HepG2 (cell line): Measurements from ENCODE around the gene FTCD. TPM values are rescaled to one million over a fixed set of nuclear protein-coding genes. Genes with fewer than 3 reads are reported as not detected.
"Not testable (repeated sequence)": the region's sequence is repeated elsewhere in the genome, so short reads cannot be mapped to it uniquely, and the experiment has no call there.

Source experiments
- ATAC-seq: fragments of 200-7000 bp; cut with Tn5 transposase; 3 replicates; pipeline ENCODE4 v1.9.1; 2020; ENCODE audit warnings: mild to moderate bottlenecking, moderate library complexity
- BruUV-seq: library from RNA; stranded (reverse); fragments of 400-500 nt; replicated peaks from 2 replicates; lab custom pipeline; 2021; lab: Mats Ljungman, UMichigan
- CTCF ChIA-PET: fragments of 300-600 bp; formaldehyde crosslinking; extraction: SDS; loops from one replicate; lab custom pipeline; 2021; ENCODE audit warnings: low total read pairs, inconsistent platforms, low intra/inter-chr PET ratio; lab: Yijun Ruan, JAX
- POLR2A ChIA-PET: fragments of 350-600 bp; sonication (Branson Sonifier 250); formaldehyde crosslinking; loops from one replicate; lab custom pipeline; 2020; ENCODE audit warnings: antibody characterized with exemption, inconsistent platforms; lab: Yijun Ruan, JAX
- DNase-seq: peaks from one replicate; pipeline ENCODE4 v3.0.0-alpha.2; 2015; ENCODE audit warnings: low spot score
- FAIRE-seq: peaks from 3 replicates; lab custom pipeline; 2011; peaks lifted over from hg19 to GRCh38; lab: Jason Lieb, UNC
- H2AFZ ChIP-seq: one replicate; pipeline ENCODE4 v1.6.1; 2011; ENCODE audit warnings: low read length, inconsistent platforms
- H3K27ac ChIP-seq: fragments of 300-600 bp; 3 replicates; pipeline ENCODE4 v1.8.0; 2011; ENCODE audit warnings: mixed run types, mild to moderate bottlenecking, mixed read lengths, low read length, inconsistent platforms; ENCODE audit not compliant: insufficient read depth; ENCODE audit errors: extremely low read length
- H3K27me3 ChIP-seq, 2 experiments: fragments of 200-600 bp in 1 of 2; 2 replicates in 1 of 2; 3 replicates in 1 of 2; pipeline versions ENCODE4 v1.6.0 to v1.8.0; 2011; ENCODE audit warnings: low read length in 2 of 2, mild to moderate bottlenecking in 2 of 2, moderate library complexity in 2 of 2, inconsistent platforms in 1 of 2; ENCODE audit not compliant: insufficient read depth in 2 of 2, control insufficient read depth in 1 of 2
- H3K36me3 ChIP-seq, 2 experiments: fragments of 200-600 bp in 1 of 2; replicated peaks in 1 of 2; 2 replicates in 1 of 2; 3 replicates in 1 of 2; pipeline versions ENCODE4 v1.5.1 to v1.8.0; 2011; ENCODE audit warnings: low read length in 2 of 2, inconsistent platforms in 1 of 2; ENCODE audit not compliant: insufficient read depth in 2 of 2, control insufficient read depth in 1 of 2
- H3K4me1 ChIP-seq: 2 replicates; pipeline ENCODE4 v1.5.1; 2012; ENCODE audit warnings: low read length, inconsistent platforms; ENCODE audit not compliant: insufficient read depth
- H3K4me2 ChIP-seq: 2 replicates; pipeline ENCODE4 v1.6.0; 2011; ENCODE audit warnings: low read depth, low read length, inconsistent platforms
- H3K4me3 ChIP-seq, 3 experiments: fragments of 200-600 bp in 1 of 3; sonication (generic), shearing (Covaris generic) in 1 of 3; replicated peaks in 1 of 3; 2 replicates each; pipeline ENCODE4 v1.5.1; 2011 to 2016; ENCODE audit warnings: low read length in 3 of 3, inconsistent platforms in 2 of 3, low read depth in 2 of 3, mild to moderate bottlenecking in 2 of 3, control low read depth in 1 of 3, mixed read lengths in 1 of 3; ENCODE audit not compliant: insufficient read depth in 1 of 3
- H3K79me2 ChIP-seq: one replicate; pipeline ENCODE4 v1.6.1; 2011; ENCODE audit warnings: low read length, inconsistent platforms; ENCODE audit not compliant: insufficient read depth
- H3K9ac ChIP-seq: 2 replicates; pipeline ENCODE4 v1.6.0; 2011; ENCODE audit warnings: mild to moderate bottlenecking, low read depth, low read length, inconsistent platforms; ENCODE audit not compliant: insufficient read depth
- H3K9me3 ChIP-seq: 2 replicates; pipeline ENCODE4 v1.5.1; 2012; ENCODE audit warnings: mild to moderate bottlenecking, low read length
- H4K20me1 ChIP-seq: 2 replicates; pipeline ENCODE4 v1.6.0; 2011; ENCODE audit warnings: inconsistent platforms, mild to moderate bottlenecking, low read length, moderate library complexity; ENCODE audit not compliant: insufficient read depth
- CBFB ChIP-seq: sonication (generic); formaldehyde crosslinking; IDR thresholded peaks from 2 replicates; pipeline ENCODE4 v1.4.0; 2020; ENCODE audit warnings: missing genetic modification reagents
- DZIP1 ChIP-seq: sonication (generic); formaldehyde crosslinking; IDR thresholded peaks from 2 replicates; pipeline ENCODE4 v1.5.0; 2020; ENCODE audit warnings: mild to moderate bottlenecking, missing genetic modification reagents
- FOXA3 ChIP-seq: IDR thresholded peaks from 2 replicates; pipeline ENCODE4 v1.6.1; 2016; ENCODE audit warnings: missing genetic modification reagents, missing compliant biosample characterization
- KDM2A ChIP-seq: sonication (generic); formaldehyde crosslinking; IDR thresholded peaks from 2 replicates; pipeline ENCODE4 v1.4.0; 2020; ENCODE audit warnings: low read depth, missing genetic modification reagents, borderline replicate concordance
- KLF13 ChIP-seq: sonication (generic); formaldehyde crosslinking; IDR thresholded peaks from 2 replicates; pipeline ENCODE4 v1.4.0; 2020; ENCODE audit warnings: mild to moderate bottlenecking, missing genetic modification reagents
- LCORL ChIP-seq, 2 experiments: fragments of 450-650 bp in 1 of 2; sonication (generic) in 1 of 2; formaldehyde crosslinking in 1 of 2; IDR thresholded peaks; 2 replicates each; pipeline versions ENCODE4 v1.5.0 to v1.6.1; 2017 to 2020; ENCODE audit warnings: antibody characterized with exemption in 1 of 2, missing genetic modification reagents in 1 of 2
- NR1H2 ChIP-seq: sonication (generic); formaldehyde crosslinking; IDR thresholded peaks from 2 replicates; pipeline ENCODE4 v1.8.1; 2022; ENCODE audit warnings: low read depth, missing genetic modification reagents, borderline replicate concordance
- POLR2AphosphoS5 ChIP-seq: IDR thresholded peaks from 2 replicates; pipeline ENCODE4 v1.6.1; 2012; ENCODE audit warnings: low read depth, low read length
- PRPF4 ChIP-seq: fragments of 200-400 bp; formaldehyde crosslinking; IDR thresholded peaks from 2 replicates; pipeline ENCODE4 v1.6.1; 2016; ENCODE audit warnings: low read length, low read depth; ENCODE audit not compliant: poor library complexity, severe bottlenecking
- REXO4 ChIP-seq: sonication (generic); formaldehyde crosslinking; IDR thresholded peaks from 2 replicates; pipeline ENCODE4 v1.8.0; 2022; ENCODE audit warnings: missing genetic modification reagents, mild to moderate bottlenecking, borderline replicate concordance
- TERF1 ChIP-seq: sonication (generic); formaldehyde crosslinking; IDR thresholded peaks from 2 replicates; pipeline ENCODE4 v1.8.0; 2022; ENCODE audit warnings: mild to moderate bottlenecking, missing genetic modification reagents, moderate library complexity
- ZBTB33 ChIP-seq: sonication (generic); formaldehyde crosslinking; IDR thresholded peaks from 2 replicates; pipeline ENCODE4 v1.4.0; 2020; ENCODE audit warnings: missing genetic modification reagents
- ZNF468 ChIP-seq: sonication (generic); formaldehyde crosslinking; IDR thresholded peaks from 2 replicates; pipeline ENCODE4 v1.8.0; 2022; ENCODE audit warnings: mild to moderate bottlenecking, moderate library complexity, missing genetic modification reagents
- ZNF512 ChIP-seq: sonication (generic); formaldehyde crosslinking; IDR thresholded peaks from 2 replicates; pipeline ENCODE4 v1.4.0; 2020; ENCODE audit warnings: mild to moderate bottlenecking, missing genetic modification reagents
- ZNF563 ChIP-seq: sonication (generic); formaldehyde crosslinking; IDR thresholded peaks from 2 replicates; pipeline ENCODE4 v1.8.0; 2022; ENCODE audit warnings: mild to moderate bottlenecking, moderate library complexity, missing genetic modification reagents
- ZNF713 ChIP-seq: sonication (generic); formaldehyde crosslinking; IDR thresholded peaks from 2 replicates; pipeline ENCODE4 v1.4.0; 2020; ENCODE audit warnings: mild to moderate bottlenecking, missing genetic modification reagents
- WGBS: methylation state at CpG from one replicate; pipeline ENCODE4 v1.1.6; 2017; ENCODE audit warnings: low lambda C conversion rate; 5-methylcytosine and 5-hydroxymethylcytosine counted together
- in situ Hi-C: cut with HindIII; loops from 2 replicates; pipeline ENCODE4 v1.10.0; 2017; ENCODE audit warnings: low pct_unique_long_range_greater_than_20kb; ENCODE audit not compliant: extremely low pct_ligation_motif_present
- intact Hi-C: fragments of 100-400 bp; cut with micrococcal nuclease; formaldehyde crosslinking; loops from one replicate; pipeline ENCODE4 v1.10.0; 2022; ENCODE audit not compliant: unreplicated experiment
- polyA plus RNA-seq, 8 experiments: library from polyadenylated mRNA; depleted of rRNA in 3 of 8; stranded (reverse) in 7 of 8; unstranded in 1 of 8; fragments of >200 nt; fragmentation: Illumina TruSeq in 4 of 8; extraction: Trizol in 4 of 8; gene quantifications; 2 replicates each; pipeline versions ENCODE4 v1.2.1 to v1.2.3, GENCODE V29; 2011 to 2016; ENCODE audit warnings: low read depth in 4 of 8, missing spikeins in 1 of 8, mixed read lengths in 1 of 8; ENCODE audit not compliant: insufficient read depth in 1 of 8
- total RNA-seq, 5 experiments: library from RNA; depleted of rRNA; stranded (reverse); fragments of >200 nt; fragmentation: Illumina TruSeq; extraction: Trizol; gene quantifications; 2 replicates each; pipeline ENCODE4 v1.2.3, GENCODE V29; 2016; ENCODE audit warnings: low read depth in 1 of 5

FTCD gene
- total and polyA plus RNA-seq, 2 of the 13 experiments (the other 11 are each of a cell fraction or from before 2014, with no cell fraction given), result 75.7 to 105 TPM

GRCh38 chr21:46147429-46147828 lies 8.0 kb downstream of the FTCD start (continued):
- TF ChIP-seq ZBTB33 (CRISPR knock-in tag) (peak; percentile 82), LCORL (CRISPR knock-in tag; IDR thresholded peaks at IDR 0.05) (0 out of 2 replicates have a peak, but pooled peaks have one; percentile 18), KDM2A (CRISPR knock-in tag) (peak; percentile 28; the same call in 1 of the 2 replicates)
- not testable (repeated sequence) for TF ChIP-seq LCORL (IDR thresholded peaks at IDR 0.05)

GRCh38 chr21:46146856-46147255 lies 8.5 kb downstream of the FTCD start:
- H3K4me2 ChIP-seq, result no peak overlapping the region
- DNase-seq, result no peak
- no TSS peak for BruUV-seq
- no peak for FAIRE-seq
- H3K27ac ChIP-seq, result no peak overlapping the region
- WGBS, result 97% methylated on average over 14 of the region's 14 CpGs
- H3K9me3 ChIP-seq, result no peaks in the 10 kb centered on the region
- H4K20me1 ChIP-seq, result 0 out of 2 replicates have a peak, but pooled peaks cover 5% of the 10 kb centered on the region
- POLR2A ChIA-PET, result no interaction called here
- peaks cover 48% of the 10 kb centered on the region for H3K4me1 ChIP-seq
- H3K9ac ChIP-seq, result no peak overlapping the region
- CTCF ChIA-PET, result interaction anchor here (0.8 kb wide), 1 partner anchor 179 kb away, joined by 5 read pairs; a partner anchor contains a TSS
- H3K36me3 ChIP-seq, result peaks cover 8 to 28% of the 10 kb centered on the region in 2 experiments; a peak in 4 of 5 replicates
- intact Hi-C loops (loop anchor here (5.0 kb wide), 2 partner anchors 175 kb away; partner anchors contain the start of genes C21orf58 and PCNT), in situ Hi-C loops (no loop called here)
- no peak for ATAC-seq
- H2AFZ ChIP-seq, result no peak overlapping the region
- no peak overlapping the region for H3K4me3 ChIP-seq
- no peaks in the 10 kb centered on the region for H3K27me3 ChIP-seq
- H3K79me2 ChIP-seq, result no peaks in the 10 kb centered on the region
- no peak for TF ChIP-seq DZIP1 (CRISPR knock-in tag)
- TF ChIP-seq CBFB, result no peak
- TF ChIP-seq ZNF468 (CRISPR knock-in tag), result no peak
- TF ChIP-seq ZNF563, result no peak
- no peak for TF ChIP-seq PRPF4
- no peak for TF ChIP-seq NR1H2 (CRISPR knock-in tag)
- no peak for TF ChIP-seq POLR2AphosphoS5
- no peak for TF ChIP-seq TERF1 (CRISPR knock-in tag)
- no peak for TF ChIP-seq FOXA3
- no peak for TF ChIP-seq ZNF713 (CRISPR knock-in tag)
- no peak for TF ChIP-seq ZNF512
- TF ChIP-seq REXO4, result no peak
- TF ChIP-seq KLF13 (CRISPR knock-in tag), result no peak
